GM12874 (cell line): ENCODE measurements around the gene C11orf86.

ENCODE experiments used
- CTCF ChIP-seq: IDR thresholded peaks from 2 replicates; pipeline ENCODE4 v1.5.1; 2011; ENCODE audit warnings: low read depth, mild to moderate bottlenecking, control low read depth, low read length, moderate library complexity; ENCODE audit not compliant: insufficient read depth

C11orf86 gene

GRCh38 chr11:67024966-67025365, 49.9 kb downstream of the C11orf86 start:
- no peak for TF ChIP-seq CTCF

GRCh38 chr11:67025750-67026149, 50.6 kb downstream of the C11orf86 start:
- no peak for TF ChIP-seq CTCF
